Esophagus squamous epithelium (tissue), 5 donors: ENCODE results near the gene HEXIM2. TPM values are rescaled to one million over a fixed set of nuclear protein-coding genes. Genes with fewer than 3 reads are reported as not detected.

Experiments
- DNase-seq: peaks from one replicate; lab custom pipeline; 2025; lab: John Stamatoyannopoulos, UW
- H3K27ac ChIP-seq, 4 donors: fragments of 200-600 bp; sonication (generic); one replicate each; pipeline ENCODE4 v1.5.1; 2016 to 2019; ENCODE audit warnings: mild to moderate bottlenecking in 1 of 4
- H3K27me3 ChIP-seq, 4 donors: fragments of 200-600 bp; sonication (generic); 1 replicate in 3 of 4; 2 replicates in 1 of 4; pipeline versions ENCODE4 v1.5.1 to v1.6.0; 2017 to 2021; ENCODE audit warnings: antibody characterized with exemption in 1 of 4
- H3K36me3 ChIP-seq, 3 donors: fragments of 200-600 bp; sonication (generic); one replicate each; pipeline ENCODE4 v1.5.1; 2016 to 2019
- H3K4me1 ChIP-seq, 3 donors: fragments of 200-600 bp; sonication (generic); one replicate each; pipeline ENCODE4 v1.5.1; 2017 to 2019
- H3K4me3 ChIP-seq, 4 donors: fragments of 200-600 bp; sonication (generic); 1 replicate in 3 of 4; 2 replicates in 1 of 4; pipeline ENCODE4 v1.5.1; 2016 to 2019; ENCODE audit warnings: mild to moderate bottlenecking in 2 of 4, moderate library complexity in 1 of 4
- H3K9me3 ChIP-seq, 3 donors: fragments of 200-600 bp; sonication (generic); one replicate each; pipeline ENCODE4 v1.5.1; 2016 to 2019
- CTCF ChIP-seq, 6 experiments: fragments of 450-650 bp in 4 of 6; fragments of 200-600 bp in 2 of 6; sonication (generic) in 2 of 6; IDR thresholded peaks; one replicate each; pipeline ENCODE4 v1.5.1; 2016 to 2019; ENCODE audit warnings: antibody characterized with exemption in 6 of 6, mild to moderate bottlenecking in 4 of 6, moderate library complexity in 4 of 6
- POLR2A ChIP-seq, 4 donors: fragments of 450-650 bp; IDR thresholded peaks; one replicate each; pipeline ENCODE4 v1.6.1; 2017; ENCODE audit warnings: antibody characterized with exemption in 4 of 4, mild to moderate bottlenecking in 4 of 4, moderate library complexity in 3 of 4
- WGBS, 2 donors: methylation state at CpG; one replicate each; pipeline ENCODE4 v1.1.5; 2018; 5-methylcytosine and 5-hydroxymethylcytosine counted together
- intact Hi-C: fragments of 100-400 bp; cut with DNase I; formaldehyde crosslinking; loops from one replicate; pipeline ENCODE4 v1.15.0; 2022
- total RNA-seq, 4 donors: library from RNA; depleted of rRNA; stranded (reverse); fragments of >200 nt; gene quantifications; one replicate each; pipeline ENCODE4 v1.1.0, GENCODE V29; 2016
- donor health status: DM: yes; HTN: yes; CAD: no.

The HEXIM2 gene
- total RNA-seq, 4 donors from 2014 or later = 1.7 to 9.0 (median 4.9) TPM

GRCh38 chr17:45168991-45169752 lies 7.5 kb downstream of the HEXIM2 start:
- TF ChIP-seq CTCF (IDR thresholded peaks at IDR 0.05) (no peak), POLR2A (IDR thresholded peaks at IDR 0.05) (no peak)
- no peak for DNase-seq
- Histone ChIP-seq H3K27ac (peak overlapping the region; percentile 95 to 96 (median 96)), H3K4me3 (no peak overlapping the region), H3K9me3 (no peaks in the 10 kb centered on the region), H3K4me1 (peaks cover 35 to 50% (median 39%) of the 10 kb centered on the region in 3 donors), H3K27me3 (no peaks in the 10 kb centered on the region), H3K36me3 (peaks cover 0 to 8% (median 0%) of the 10 kb centered on the region in 3 donors)
- 97% methylated on average over 23 to 25 of the region's 43 CpGs for WGBS, 2 donors
- intact Hi-C loops = no loop called here

DNA sequence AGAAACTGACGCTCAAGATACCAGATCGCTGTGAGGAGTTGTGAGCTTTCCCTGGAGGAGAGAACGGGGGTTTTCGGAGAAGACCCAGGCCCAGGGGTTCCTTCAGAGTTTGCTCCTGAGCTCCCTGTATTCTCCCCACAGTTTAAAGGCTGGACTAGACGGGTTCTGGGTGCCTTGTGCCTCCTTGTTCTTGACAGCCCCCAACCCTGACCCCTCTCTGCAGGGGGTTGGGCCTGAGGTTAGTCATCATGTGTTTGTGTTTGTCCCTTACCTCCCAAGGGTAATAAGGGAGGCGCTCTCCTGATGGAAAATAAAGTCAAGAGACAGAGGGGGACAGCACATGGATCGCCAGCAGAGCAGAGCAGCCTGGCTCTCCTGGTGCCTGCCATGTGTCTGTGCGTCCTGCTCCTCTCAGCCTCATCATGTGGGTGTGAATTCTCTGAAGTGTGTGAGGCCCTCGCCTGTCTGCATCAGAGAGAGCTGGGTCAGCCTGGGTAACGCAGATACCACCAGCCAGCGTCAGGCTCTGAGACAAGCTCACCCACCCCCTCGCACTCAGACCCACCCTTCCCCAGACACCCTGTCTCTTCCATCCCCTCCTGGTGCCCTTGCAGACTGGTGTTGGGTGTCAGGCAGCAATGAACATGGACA lies 8.7 kb downstream of the HEXIM2 start:
- no peaks in the 10 kb centered on the region for H3K27me3 ChIP-seq
- intact Hi-C loops = no loop called here
- peaks cover 0 to 8% (median 0%) of the 10 kb centered on the region in 3 donors for H3K36me3 ChIP-seq
- peak overlapping the region; percentile 95 to 96 (median 96) for H3K27ac ChIP-seq
- H3K4me3 ChIP-seq = peak overlapping the region in 1 of 4 donors; percentile 61
- H3K4me1 ChIP-seq = peaks cover 35 to 54% (median 39%) of the 10 kb centered on the region in 3 donors
- no peaks in the 10 kb centered on the region for H3K9me3 ChIP-seq
- no peak for DNase-seq
- TF ChIP-seq CTCF (IDR thresholded peaks at IDR 0.05) (no peak), POLR2A (IDR thresholded peaks at IDR 0.05) (no peak)
- WGBS, 2 donors = 87 to 97% methylated on average over 4 of the region's 12 CpGs

- TF ChIP-seq POLR2A (IDR thresholded peaks at IDR 0.05) = peak in 2 of 4 donors; percentile 26 to 34
- no peak for TF ChIP-seq CTCF (IDR thresholded peaks at IDR 0.05)
- DNase-seq = no peak
- 0 to 34% methylated on average over 3 of the region's 5 CpGs for WGBS, 2 donors
- H3K4me3 ChIP-seq = peak overlapping the region; percentile 27 to 61 (median 44)
- peaks cover 35 to 59% (median 42%) of the 10 kb centered on the region in 3 donors for H3K4me1 ChIP-seq
- H3K27ac ChIP-seq = peak overlapping the region; percentile 95 to 96 (median 96)
- H3K9me3 ChIP-seq = no peaks in the 10 kb centered on the region
- intact Hi-C loops = no loop called here
- H3K36me3 ChIP-seq = peaks cover 0 to 8% (median 0%) of the 10 kb centered on the region in 3 donors
- no peaks in the 10 kb centered on the region for H3K27me3 ChIP-seq
These were observed 9.3 kb downstream of the HEXIM2 start for GRCh38 chr17:45170931-45171337.

DNA sequence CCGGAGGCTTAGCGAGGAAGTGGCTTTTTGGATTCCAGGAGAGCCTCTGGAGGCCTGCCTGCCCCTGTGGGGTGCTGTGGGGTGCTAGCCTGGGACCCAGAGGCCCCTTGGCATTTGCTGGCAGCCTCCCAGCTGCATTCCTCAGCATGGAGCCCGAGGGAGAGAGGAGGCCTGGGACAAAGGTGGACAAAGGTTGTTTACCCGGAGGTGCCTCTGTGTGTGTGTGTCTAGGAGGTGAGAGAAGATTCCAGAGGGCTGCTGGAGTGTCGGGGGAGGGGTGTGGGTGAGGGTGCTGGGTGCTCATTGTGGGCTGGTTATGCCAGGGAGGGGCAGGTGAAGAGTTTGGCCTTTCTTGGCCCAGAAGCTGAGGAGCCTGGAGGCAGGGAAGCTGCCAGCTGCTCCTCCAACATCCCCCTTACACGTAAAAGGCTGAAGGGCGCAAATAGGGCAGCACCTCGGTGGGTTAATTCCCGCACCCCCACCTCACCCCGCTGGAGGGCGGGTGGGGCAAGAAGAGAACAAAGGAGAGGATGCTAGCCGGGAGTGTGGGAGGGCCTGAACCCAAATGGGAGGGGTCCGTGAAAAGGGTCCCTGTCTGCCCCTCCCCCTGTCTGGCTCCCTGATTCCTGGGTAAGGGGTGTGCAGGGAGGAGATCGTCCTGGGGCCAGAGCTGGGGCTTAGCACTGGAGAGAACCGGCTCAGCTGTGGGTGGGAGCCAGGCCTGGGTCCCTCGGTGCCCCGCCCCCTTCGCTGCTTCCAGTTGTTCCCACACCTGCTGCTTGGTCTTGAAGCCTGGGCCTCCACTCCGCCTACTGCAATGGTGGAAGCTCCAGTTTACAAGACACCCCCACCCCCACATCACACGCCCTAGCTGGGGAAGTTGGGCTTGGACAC lies 9.9 kb downstream of the HEXIM2 start:
- no peaks in the 10 kb centered on the region for H3K9me3 ChIP-seq
- DNase-seq = no peak
- intact Hi-C loops = no loop called here
- peak overlapping the region; percentile 27 to 61 (median 44) for H3K4me3 ChIP-seq
- peak overlapping the region; percentile 95 to 96 (median 96) for H3K27ac ChIP-seq
- no peaks in the 10 kb centered on the region for H3K27me3 ChIP-seq
- TF ChIP-seq POLR2A (IDR thresholded peaks at IDR 0.05) (no peak), CTCF (IDR thresholded peaks at IDR 0.05) (no peak)
- H3K36me3 ChIP-seq = peaks cover 0 to 8% (median 0%) of the 10 kb centered on the region in 3 donors
- H3K4me1 ChIP-seq = peaks cover 35 to 66% (median 48%) of the 10 kb centered on the region in 3 donors
- WGBS, 2 donors = 23 to 40% methylated on average over 2 to 18 of the region's 20 CpGs
